Measurements from ENCODE around the gene OSBPL7. TPM values are rescaled to one million over a fixed set of nuclear protein-coding genes. Genes with fewer than 3 reads are reported as not detected.

Gene OSBPL7
- polyA plus RNA-seq, 2 of the 4 experiments (the other 2 are of a cell fraction): 7.0 to 15.4 TPM

DNA sequence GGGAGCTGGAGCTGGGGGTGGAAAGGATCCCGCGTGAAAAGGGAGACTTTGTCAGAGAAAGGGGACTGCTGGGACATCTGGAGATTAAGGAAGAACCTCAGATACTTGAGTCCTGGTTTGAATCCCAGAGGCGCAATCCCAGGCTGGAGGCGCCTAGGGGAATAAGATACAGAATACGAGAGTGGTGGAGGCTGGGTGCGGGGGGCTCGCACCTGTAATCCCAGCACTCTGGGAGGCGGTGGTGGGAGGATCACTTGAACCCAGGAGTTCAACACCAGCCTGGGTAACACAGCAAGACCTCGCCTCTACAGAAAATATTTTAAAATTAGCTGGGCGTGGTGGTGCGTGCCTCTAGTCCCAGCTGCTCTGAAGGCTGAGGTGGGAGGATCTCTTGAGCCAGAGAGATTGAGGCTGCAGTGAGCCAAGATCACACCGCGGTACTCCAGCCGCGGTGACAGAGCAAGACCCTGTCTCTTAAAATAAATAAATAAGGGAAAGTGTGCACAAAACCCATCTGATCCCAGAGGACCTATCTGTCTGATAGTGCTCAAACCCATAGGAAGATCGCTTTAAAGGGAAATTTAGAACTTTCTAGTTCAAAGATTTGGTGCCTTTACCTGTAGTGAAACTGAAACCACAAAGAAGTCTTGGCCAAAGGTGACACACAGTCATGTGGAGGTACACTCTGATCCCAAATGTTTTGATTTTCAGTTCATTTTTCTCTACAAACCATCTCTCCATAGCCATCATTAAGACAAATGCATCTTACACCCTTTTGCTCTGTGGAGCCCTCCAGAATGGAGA is 20.1 kb upstream of the OSBPL7 start:
- Histone ChIP-seq H3K4me3 (no peak overlapping the region), H3K4me2 (peak overlapping the region; percentile 99), H3K4me1 (peaks cover 25% of the 10 kb centered on the region), H3K9me3 (no peaks in the 10 kb centered on the region), H3K27ac (peak overlapping the region; percentile 90 to 92)
- TF ChIP-seq, protein P1, sequence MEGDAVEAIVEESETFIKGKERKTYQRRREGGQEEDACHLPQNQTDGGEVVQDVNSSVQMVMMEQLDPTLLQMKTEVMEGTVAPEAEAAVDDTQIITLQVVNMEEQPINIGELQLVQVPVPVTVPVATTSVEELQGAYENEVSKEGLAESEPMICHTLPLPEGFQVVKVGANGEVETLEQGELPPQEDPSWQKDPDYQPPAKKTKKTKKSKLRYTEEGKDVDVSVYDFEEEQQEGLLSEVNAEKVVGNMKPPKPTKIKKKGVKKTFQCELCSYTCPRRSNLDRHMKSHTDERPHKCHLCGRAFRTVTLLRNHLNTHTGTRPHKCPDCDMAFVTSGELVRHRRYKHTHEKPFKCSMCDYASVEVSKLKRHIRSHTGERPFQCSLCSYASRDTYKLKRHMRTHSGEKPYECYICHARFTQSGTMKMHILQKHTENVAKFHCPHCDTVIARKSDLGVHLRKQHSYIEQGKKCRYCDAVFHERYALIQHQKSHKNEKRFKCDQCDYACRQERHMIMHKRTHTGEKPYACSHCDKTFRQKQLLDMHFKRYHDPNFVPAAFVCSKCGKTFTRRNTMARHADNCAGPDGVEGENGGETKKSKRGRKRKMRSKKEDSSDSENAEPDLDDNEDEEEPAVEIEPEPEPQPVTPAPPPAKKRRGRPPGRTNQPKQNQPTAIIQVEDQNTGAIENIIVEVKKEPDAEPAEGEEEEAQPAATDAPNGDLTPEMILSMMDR (IDR thresholded peaks at IDR 0.05): no peak
- TF ChIP-seq GATA3 (IDR thresholded peaks at IDR 0.05; ENCODE audit: borderline replicate concordance) (no peak), ESRRA (IDR thresholded peaks at IDR 0.05; ENCODE audit: borderline replicate concordance, low read length) (no peak), HOXB5 (CRISPR knock-in tag; IDR thresholded peaks at IDR 0.05) (no peak), CHD2 (IDR thresholded peaks at IDR 0.05; ENCODE audit: low read length, partially characterized antibody) (no peak), FOSL2 (IDR thresholded peaks at IDR 0.05) (no peak), FOSL2 (CRISPR knock-in tag; IDR thresholded peaks at IDR 0.05) (no peak), CBX2 (IDR thresholded peaks at IDR 0.05; ENCODE audit: borderline replicate concordance, low read depth) (no peak), RCOR1 (IDR thresholded peaks at IDR 0.05; ENCODE audit: low read depth, low read length) (no peak), POLR2A (IDR thresholded peaks at IDR 0.05; ENCODE audit: low read length) (no peak), NFE2L2 (conservative IDR thresholded peaks at IDR 0.05; ENCODE audit: low read length) (no peak), MAFK (IDR thresholded peaks at IDR 0.05; ENCODE audit: partially characterized antibody) (no peak), EHF (CRISPR knock-in tag; IDR thresholded peaks at IDR 0.05) (no peak), RFX5 (IDR thresholded peaks at IDR 0.05) (no peak), EP300 (IDR thresholded peaks at IDR 0.05) (no peak)
- TF ChIP-seq, protein P2, sequence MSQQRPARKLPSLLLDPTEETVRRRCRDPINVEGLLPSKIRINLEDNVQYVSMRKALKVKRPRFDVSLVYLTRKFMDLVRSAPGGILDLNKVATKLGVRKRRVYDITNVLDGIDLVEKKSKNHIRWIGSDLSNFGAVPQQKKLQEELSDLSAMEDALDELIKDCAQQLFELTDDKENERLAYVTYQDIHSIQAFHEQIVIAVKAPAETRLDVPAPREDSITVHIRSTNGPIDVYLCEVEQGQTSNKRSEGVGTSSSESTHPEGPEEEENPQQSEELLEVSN (IDR thresholded peaks at IDR 0.05; ENCODE audit: borderline replicate concordance, low read depth): no peak
- TF ChIP-seq, protein P3, sequence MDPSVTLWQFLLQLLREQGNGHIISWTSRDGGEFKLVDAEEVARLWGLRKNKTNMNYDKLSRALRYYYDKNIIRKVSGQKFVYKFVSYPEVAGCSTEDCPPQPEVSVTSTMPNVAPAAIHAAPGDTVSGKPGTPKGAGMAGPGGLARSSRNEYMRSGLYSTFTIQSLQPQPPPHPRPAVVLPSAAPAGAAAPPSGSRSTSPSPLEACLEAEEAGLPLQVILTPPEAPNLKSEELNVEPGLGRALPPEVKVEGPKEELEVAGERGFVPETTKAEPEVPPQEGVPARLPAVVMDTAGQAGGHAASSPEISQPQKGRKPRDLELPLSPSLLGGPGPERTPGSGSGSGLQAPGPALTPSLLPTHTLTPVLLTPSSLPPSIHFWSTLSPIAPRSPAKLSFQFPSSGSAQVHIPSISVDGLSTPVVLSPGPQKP (IDR thresholded peaks at IDR 0.05; ENCODE audit: low read depth, low read length): no peak
- TF ChIP-seq, protein P4, sequence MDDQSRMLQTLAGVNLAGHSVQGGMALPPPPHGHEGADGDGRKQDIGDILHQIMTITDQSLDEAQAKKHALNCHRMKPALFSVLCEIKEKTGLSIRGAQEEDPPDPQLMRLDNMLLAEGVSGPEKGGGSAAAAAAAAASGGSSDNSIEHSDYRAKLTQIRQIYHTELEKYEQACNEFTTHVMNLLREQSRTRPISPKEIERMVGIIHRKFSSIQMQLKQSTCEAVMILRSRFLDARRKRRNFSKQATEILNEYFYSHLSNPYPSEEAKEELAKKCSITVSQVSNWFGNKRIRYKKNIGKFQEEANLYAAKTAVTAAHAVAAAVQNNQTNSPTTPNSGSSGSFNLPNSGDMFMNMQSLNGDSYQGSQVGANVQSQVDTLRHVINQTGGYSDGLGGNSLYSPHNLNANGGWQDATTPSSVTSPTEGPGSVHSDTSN (IDR thresholded peaks at IDR 0.05): no peak
- TF ChIP-seq, protein P5, sequence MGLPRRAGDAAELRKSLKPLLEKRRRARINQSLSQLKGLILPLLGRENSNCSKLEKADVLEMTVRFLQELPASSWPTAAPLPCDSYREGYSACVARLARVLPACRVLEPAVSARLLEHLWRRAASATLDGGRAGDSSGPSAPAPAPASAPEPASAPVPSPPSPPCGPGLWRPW (IDR thresholded peaks at IDR 0.05): no peak
- TF ChIP-seq, protein P6, sequence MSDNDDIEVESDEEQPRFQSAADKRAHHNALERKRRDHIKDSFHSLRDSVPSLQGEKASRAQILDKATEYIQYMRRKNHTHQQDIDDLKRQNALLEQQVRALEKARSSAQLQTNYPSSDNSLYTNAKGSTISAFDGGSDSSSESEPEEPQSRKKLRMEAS (IDR thresholded peaks at IDR 0.05): no peak
- TF ChIP-seq, protein P7, sequence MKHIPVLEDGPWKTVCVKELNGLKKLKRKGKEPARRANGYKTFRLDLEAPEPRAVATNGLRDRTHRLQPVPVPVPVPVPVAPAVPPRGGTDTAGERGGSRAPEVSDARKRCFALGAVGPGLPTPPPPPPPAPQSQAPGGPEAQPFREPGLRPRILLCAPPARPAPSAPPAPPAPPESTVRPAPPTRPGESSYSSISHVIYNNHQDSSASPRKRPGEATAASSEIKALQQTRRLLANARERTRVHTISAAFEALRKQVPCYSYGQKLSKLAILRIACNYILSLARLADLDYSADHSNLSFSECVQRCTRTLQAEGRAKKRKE (CRISPR knock-in tag; IDR thresholded peaks at IDR 0.05; ENCODE audit: low read depth): no peak
- DNase-seq (ENCODE audit: low read depth in 1 of 2, low spot score in 1 of 2) (no peak), ATAC-seq (peak; percentile 9 to 10; a peak in 4 of 6 replicates), FAIRE-seq (no peak)
- 60% methylated on average over 16 of the region's 16 CpGs for WGBS (ENCODE audit: missing lambda C conversion rate)
- ChIA-PET CTCF (interaction anchor here (0.7 to 36.3 kb wide), 32 partner anchors 12 to 223 kb away, joined by 3 to 1860 read pairs (median 5); partner anchors contain the start of genes CDK5RAP3, LRRC46, MRPL10 and OSBPL7), POLR2A (interaction anchor here (0.7 to 2.6 kb wide), 8 partner anchors 9 to 129 kb away, joined by 3 to 35 read pairs (median 8); partner anchors contain the start of genes LRRC46, MRPL10, SP2 and SP6)
